Keratinocyte (primary cell): ENCODE data around the gene PFAS.

Experiments
- CTCF ChIP-seq, 3 experiments: IDR thresholded peaks in 1 of 3; conservative IDR thresholded peaks in 1 of 3; optimal IDR thresholded peaks in 1 of 3; 2 replicates in 2 of 3; 3 replicates in 1 of 3; pipeline versions ENCODE3 to v1.5.1; 2011; ENCODE audit warnings: low read length in 3 of 3, mild to moderate bottlenecking in 3 of 3, moderate library complexity in 2 of 3, control low read depth in 1 of 3, inconsistent platforms in 1 of 3; ENCODE audit not compliant: insufficient read depth in 2 of 3; ENCODE audit errors: extremely low read depth in 1 of 3
- EZH2 ChIP-seq: IDR thresholded peaks from one replicate; pipeline ENCODE4 v1.6.1; 2012; ENCODE audit warnings: inconsistent platforms, mild to moderate bottlenecking, low read length, moderate library complexity

DNA sequence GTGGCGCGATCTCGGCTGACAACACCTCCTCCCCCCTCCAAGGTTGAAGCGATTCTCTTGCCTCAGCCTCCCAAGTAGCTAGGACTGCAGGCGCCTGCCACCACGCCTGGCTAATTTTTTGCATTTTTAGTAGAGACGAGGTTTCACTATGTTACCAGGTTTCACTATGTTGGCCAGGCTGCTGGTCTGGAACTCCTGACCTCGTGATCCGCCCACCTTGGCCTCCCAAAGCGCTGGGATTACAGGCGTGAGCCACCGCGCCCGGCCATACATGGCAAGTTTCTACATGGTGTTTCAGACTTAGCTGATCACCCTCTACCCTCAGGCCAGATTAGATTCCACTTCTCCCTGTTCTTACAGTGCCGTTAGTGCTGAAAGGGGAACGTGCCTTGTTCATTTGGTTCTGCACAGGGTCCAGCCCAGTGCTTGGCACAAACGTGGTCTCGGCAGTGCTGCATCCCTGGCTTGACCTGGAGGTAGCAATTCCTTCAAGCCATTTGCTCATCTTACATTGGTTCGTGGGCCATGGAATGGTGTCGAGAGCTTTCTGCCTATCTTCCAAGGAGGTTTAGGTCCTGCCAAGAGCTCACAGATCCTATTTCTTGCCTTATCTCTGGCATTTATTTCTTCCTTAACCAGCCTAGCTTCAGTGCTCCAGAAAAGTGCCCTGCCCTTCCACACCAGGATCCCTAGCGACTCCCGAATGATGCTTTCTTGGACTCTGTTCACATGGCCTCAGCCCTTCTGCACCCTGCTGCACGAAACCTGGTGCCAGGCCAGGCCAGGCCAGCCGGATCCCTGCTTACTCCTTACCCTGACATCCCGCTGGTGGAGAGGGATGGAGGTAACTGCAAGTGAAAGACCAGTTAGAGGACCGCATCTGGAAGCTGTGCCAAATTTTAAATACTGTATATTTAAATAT lies 23.9 kb upstream of the PFAS start:
- TF ChIP-seq CTCF (optimal IDR thresholded peaks at IDR 0.05 in 1 of 3, IDR thresholded peaks at IDR 0.05 in 1 of 3, conservative IDR thresholded peaks at IDR 0.05 in 1 of 3; ENCODE audit: extremely low read depth in 1 of 3, insufficient read depth in 2 of 3, low read length in 3 of 3) = no peak
- TF ChIP-seq EZH2 = no peak
